HUES64 (cell line): ENCODE results near the gene SPATS2.

Experiments
- H3K27ac ChIP-seq: 2 replicates; pipeline ENCODE4 v1.7.0; 2013; ENCODE audit warnings: low read depth, low read length, inconsistent platforms
- H3K27me3 ChIP-seq: 2 replicates; pipeline ENCODE4 v1.6.1; 2013; ENCODE audit warnings: mild to moderate bottlenecking, low read length; ENCODE audit not compliant: insufficient read depth
- H3K36me3 ChIP-seq: 2 replicates; pipeline ENCODE4 v1.6.1; 2013; ENCODE audit warnings: mild to moderate bottlenecking, low read length; ENCODE audit not compliant: insufficient read depth
- H3K4me1 ChIP-seq: 2 replicates; pipeline ENCODE4 v1.6.1; 2013; ENCODE audit warnings: mild to moderate bottlenecking, low read length, moderate library complexity; ENCODE audit not compliant: insufficient read depth
- H3K4me3 ChIP-seq: 2 replicates; pipeline ENCODE4 v1.5.1; 2013; ENCODE audit warnings: mild to moderate bottlenecking, low read length, moderate library complexity
- H3K9ac ChIP-seq: 2 replicates; pipeline ENCODE4 v1.6.1; 2013; ENCODE audit warnings: mild to moderate bottlenecking, low read depth, low read length
- H3K9me3 ChIP-seq: 2 replicates; pipeline ENCODE4 v1.6.1; 2013; ENCODE audit warnings: low read depth, low read length; ENCODE audit not compliant: insufficient read depth
- WGBS: fragments of 150-250, 120-280 bp; methylation state at CpG from one replicate; pipeline ENCODE4 v1.1.7; 2013; ENCODE audit warnings: missing lambda C conversion rate; 5-methylcytosine and 5-hydroxymethylcytosine counted together

Gene SPATS2

DNA sequence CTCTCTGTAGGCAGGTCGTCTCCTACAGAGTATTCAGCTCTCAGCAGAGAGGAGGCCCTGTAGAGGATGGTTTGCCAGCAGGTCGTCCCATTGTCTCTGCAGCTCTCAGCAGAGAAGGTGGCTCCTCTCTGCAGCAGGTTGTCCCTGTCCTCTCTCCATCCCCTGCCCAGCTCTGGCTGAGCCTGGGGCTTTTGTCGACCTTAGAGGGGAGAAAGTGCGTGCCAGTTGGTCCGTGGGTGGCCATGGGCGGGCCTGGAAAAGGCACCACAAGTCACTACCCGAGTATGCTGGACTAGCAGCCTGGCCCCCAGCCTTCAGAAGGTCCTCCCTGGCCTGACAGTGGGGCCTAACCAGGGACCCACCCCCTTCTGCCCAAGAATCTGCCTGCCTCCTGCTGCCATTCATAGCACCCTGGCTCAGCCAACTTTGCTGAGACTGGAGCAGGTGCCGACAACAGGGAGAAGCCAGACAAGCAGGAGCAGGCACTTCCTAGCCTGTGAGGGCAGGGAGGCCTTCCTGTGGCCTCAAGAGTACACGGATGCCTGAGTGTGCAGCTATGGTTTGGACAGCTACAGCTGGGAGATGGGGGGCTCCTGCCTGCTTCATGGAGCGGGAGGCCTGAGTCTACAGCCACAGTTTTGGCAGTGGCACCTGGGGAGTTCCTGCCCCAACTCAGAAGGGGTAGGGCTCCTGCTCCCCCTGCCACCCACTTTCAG is 111.8 kb downstream of the SPATS2 start:
- H3K36me3 ChIP-seq = no peaks in the 10 kb centered on the region
- H3K27ac ChIP-seq = no peak overlapping the region
- WGBS = 66% methylated on average over 10 of the region's 10 CpGs
- peaks cover 40% of the 10 kb centered on the region for H3K4me1 ChIP-seq
- no peaks in the 10 kb centered on the region for H3K27me3 ChIP-seq
- H3K4me3 ChIP-seq = no peak overlapping the region
- H3K9ac ChIP-seq = no peak overlapping the region
- H3K9me3 ChIP-seq = no peaks in the 10 kb centered on the region

DNA sequence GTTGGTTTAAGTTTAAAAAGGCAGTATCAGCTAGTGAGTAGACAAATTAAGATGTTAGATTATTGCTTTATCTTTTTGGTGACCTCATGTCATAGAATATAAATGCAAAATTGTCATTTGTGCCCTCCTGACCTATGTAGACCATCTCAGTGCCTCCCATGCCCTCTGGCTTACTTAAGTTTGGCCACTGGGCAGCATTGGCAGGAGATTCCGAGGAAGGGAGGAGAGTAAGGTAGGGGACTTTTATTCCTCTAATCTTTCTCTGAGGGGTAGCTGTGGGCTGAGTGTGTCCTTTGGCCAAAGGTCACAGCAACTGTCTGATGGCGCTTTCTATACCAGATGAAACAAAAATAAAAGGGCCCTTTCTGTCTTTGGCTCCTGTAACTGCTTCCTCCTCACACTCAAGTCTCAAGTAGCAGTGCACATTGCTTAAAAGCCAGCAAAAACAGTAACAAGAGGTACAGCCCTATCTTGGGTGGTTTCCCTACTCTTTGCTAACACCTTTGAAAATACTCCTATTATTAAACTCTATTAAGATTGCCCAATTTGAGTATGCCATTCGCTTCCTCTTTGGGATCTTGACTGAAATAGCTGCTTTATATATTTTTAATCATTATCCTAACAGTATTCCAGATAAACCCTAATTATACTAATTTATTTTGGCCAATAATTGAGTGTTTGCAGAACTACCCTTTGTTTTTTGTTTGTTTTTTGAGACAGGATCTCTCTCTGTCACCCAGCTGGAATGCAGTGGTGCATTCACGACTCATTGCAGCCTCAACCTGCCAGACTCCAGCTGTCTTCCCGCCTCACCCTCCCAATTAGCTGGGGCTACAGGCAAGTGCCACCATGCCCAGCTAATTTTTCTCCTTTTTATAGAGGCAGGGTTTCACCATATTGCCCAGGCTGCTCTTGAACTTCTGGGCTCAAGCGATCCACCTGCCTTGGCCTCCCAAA is 115.1 kb downstream of the SPATS2 start:
- H3K27me3 ChIP-seq = no peaks in the 10 kb centered on the region
- no peaks in the 10 kb centered on the region; the same call in 1 of the 2 replicates for H3K36me3 ChIP-seq
- 65% methylated on average over 6 of the region's 6 CpGs for WGBS
- no peak overlapping the region for H3K4me3 ChIP-seq
- peaks cover 45% of the 10 kb centered on the region for H3K4me1 ChIP-seq
- no peaks in the 10 kb centered on the region for H3K9me3 ChIP-seq
- H3K27ac ChIP-seq = peak overlapping the region; percentile 62
- peak overlapping the region; percentile 55; the same call in 1 of the 2 replicates for H3K9ac ChIP-seq

DNA sequence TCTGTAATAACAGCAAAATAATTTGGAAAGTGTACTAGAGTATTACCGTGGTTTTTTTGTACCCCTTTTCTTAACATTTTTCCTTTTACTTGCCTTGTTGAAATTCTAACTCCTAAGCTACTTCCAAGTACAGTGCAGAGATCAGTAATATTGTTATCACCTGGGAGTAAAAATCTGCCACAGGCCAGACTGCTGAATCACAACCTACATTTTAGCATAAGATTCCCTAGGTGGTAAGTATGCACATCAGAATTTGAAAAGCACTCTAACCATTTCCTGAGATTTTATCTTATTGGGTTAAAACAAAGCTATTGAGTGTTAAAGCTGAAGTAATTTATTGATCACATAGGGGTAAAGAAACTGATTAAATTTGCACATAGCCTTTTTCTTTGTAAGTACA is 116.4 kb downstream of the SPATS2 start:
- H3K27ac ChIP-seq = peak overlapping the region; percentile 62
- peaks cover 3% of the 10 kb centered on the region; the same call in 1 of the 2 replicates for H3K36me3 ChIP-seq
- no peak overlapping the region for H3K4me3 ChIP-seq
- no peaks in the 10 kb centered on the region for H3K27me3 ChIP-seq
- WGBS = no CpG with 5 or more reads among the region's 1 CpG
- H3K4me1 ChIP-seq = peaks cover 41% of the 10 kb centered on the region
- peak overlapping the region; percentile 19; the same call in 1 of the 2 replicates for H3K9ac ChIP-seq
- H3K9me3 ChIP-seq = no peaks in the 10 kb centered on the region

DNA sequence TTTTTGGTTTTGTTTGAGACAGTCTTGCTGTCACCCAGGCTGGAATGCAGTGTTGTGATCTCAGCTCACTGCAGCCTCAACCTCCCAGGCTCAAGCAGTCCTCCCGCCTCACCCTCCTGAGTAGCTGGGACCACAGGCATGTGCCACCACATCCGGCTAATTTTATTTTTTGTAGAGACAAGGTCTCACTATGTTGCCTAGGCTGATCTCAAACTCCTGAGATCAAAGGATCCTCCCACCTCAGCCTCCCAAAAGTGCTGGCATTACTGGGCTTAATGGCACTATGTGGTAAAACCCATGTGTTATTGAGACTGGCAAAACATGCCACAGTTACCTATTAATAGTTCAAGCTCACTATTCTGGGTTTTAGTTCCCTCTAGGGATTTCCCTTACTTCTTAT is 120.3 kb downstream of the SPATS2 start:
- no peak overlapping the region for H3K27ac ChIP-seq

DNA sequence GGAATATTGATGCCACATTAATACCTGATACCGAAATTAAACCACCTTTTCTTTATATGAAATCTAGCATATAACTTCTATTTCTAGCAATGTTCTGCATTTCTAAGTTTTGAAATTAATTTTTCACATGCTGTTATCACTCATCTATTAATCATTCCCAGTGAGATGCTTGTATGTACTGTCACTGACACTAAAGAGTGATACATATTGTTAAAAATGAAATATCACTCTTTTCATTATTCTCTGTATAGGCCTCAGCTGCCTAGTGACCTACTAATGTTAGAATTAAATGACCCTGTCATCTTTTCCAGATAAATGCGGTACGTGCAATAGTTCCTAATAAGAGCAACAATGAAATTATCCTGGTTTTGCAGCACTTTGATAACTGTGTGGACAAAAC is 121.9 kb downstream of the SPATS2 start:
- H3K27me3 ChIP-seq = no peaks in the 10 kb centered on the region
- H3K36me3 ChIP-seq = peaks cover 3% of the 10 kb centered on the region; the same call in 1 of the 2 replicates
- no peaks in the 10 kb centered on the region for H3K9me3 ChIP-seq
- peaks cover 24% of the 10 kb centered on the region for H3K4me1 ChIP-seq
- no peak overlapping the region; the same call in 1 of the 2 replicates for H3K27ac ChIP-seq
- no peak overlapping the region for H3K9ac ChIP-seq
- WGBS = 99% methylated on average over 3 of the region's 3 CpGs
- H3K4me3 ChIP-seq = no peak overlapping the region

More for the DNA sequence above, 120.3 kb downstream of the SPATS2 start:
- peaks cover 3% of the 10 kb centered on the region; the same call in 1 of the 2 replicates for H3K36me3 ChIP-seq
- H3K9ac ChIP-seq = no peak overlapping the region
- no peaks in the 10 kb centered on the region for H3K27me3 ChIP-seq
- no peak overlapping the region for H3K4me3 ChIP-seq
- 91% methylated on average over 2 of the region's 2 CpGs for WGBS
- peaks cover 39% of the 10 kb centered on the region for H3K4me1 ChIP-seq
- H3K9me3 ChIP-seq = no peaks in the 10 kb centered on the region

DNA sequence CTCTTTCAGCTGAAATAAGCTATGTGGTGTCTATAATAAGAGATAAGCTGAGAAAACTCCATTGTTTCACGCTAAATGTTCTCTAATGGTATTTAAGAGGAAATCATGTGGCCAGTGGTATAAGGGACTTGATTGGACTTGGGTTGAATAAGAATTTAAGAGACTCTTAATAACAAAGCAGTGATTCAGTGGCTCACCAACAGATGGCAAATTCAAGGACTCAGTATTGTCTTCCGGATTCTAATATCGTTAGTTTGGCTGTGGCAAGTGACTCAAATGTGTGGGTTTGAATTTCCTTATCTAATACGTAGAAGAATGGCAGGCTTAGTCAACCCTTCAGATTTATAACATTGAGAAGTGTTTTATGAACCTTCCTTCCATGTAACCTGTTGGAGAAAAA is 122.5 kb downstream of the SPATS2 start:
- Histone ChIP-seq H3K9ac (no peak overlapping the region), H3K4me3 (no peak overlapping the region), H3K9me3 (no peaks in the 10 kb centered on the region), H3K36me3 (peaks cover 6% of the 10 kb centered on the region), H3K4me1 (peaks cover 18% of the 10 kb centered on the region), H3K27me3 (no peaks in the 10 kb centered on the region), H3K27ac (peak overlapping the region; percentile 29; the same call in 1 of the 2 replicates)
- WGBS = 78% methylated on average over 4 of the region's 4 CpGs

DNA sequence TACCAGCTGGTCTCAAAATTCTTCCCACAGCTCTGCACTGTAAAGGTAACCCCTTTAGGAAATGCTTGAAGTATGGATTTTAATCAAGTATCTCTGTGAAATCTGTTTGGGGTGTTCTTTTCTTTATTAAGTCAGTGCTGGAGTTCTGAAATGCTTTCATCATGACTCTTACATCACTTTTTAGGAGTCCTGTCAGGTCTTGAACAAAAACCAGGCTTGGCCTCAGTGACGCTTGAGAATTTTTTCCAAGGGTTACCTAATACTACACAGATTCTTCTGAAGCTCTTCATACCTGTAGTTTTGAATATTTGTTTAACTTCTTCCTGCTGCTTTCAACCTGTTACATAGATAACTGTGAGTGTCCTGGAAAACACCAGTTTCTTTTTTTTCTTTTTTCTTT is 124.6 kb downstream of the SPATS2 start:
- H3K27me3 ChIP-seq = no peaks in the 10 kb centered on the region
- WGBS = 78% methylated on average over 1 of the region's 1 CpG
- H3K9ac ChIP-seq = no peak overlapping the region
- H3K9me3 ChIP-seq = no peaks in the 10 kb centered on the region
- peaks cover 16% of the 10 kb centered on the region for H3K36me3 ChIP-seq
- no peak overlapping the region for H3K27ac ChIP-seq
- no peak overlapping the region for H3K4me3 ChIP-seq
- peaks cover 16% of the 10 kb centered on the region for H3K4me1 ChIP-seq

DNA sequence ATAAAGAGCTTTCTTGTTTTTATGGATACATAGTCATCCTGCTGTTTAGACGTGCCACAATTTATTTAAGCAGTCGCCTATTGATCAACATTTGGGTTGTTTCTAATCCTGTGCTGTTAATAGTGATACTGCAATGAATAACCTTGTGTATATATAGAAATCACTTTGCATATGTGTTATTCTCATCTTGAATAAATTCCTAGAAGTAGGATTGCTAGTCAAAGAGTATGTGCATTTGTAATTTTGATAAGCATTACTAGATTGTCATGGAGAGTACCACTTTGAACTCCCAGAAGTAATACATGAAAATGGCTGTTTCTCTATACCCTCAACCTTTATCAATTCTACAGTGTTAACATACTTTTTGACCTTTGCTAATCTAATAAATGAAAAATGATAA is 126.6 kb downstream of the SPATS2 start:
- Histone ChIP-seq H3K27ac (no peak overlapping the region), H3K9me3 (no peaks in the 10 kb centered on the region), H3K36me3 (peaks cover 15% of the 10 kb centered on the region), H3K4me1 (peaks cover 16% of the 10 kb centered on the region), H3K27me3 (no peaks in the 10 kb centered on the region), H3K9ac (no peak overlapping the region), H3K4me3 (no peak overlapping the region)
- 100% methylated on average over 2 of the region's 2 CpGs for WGBS

DNA sequence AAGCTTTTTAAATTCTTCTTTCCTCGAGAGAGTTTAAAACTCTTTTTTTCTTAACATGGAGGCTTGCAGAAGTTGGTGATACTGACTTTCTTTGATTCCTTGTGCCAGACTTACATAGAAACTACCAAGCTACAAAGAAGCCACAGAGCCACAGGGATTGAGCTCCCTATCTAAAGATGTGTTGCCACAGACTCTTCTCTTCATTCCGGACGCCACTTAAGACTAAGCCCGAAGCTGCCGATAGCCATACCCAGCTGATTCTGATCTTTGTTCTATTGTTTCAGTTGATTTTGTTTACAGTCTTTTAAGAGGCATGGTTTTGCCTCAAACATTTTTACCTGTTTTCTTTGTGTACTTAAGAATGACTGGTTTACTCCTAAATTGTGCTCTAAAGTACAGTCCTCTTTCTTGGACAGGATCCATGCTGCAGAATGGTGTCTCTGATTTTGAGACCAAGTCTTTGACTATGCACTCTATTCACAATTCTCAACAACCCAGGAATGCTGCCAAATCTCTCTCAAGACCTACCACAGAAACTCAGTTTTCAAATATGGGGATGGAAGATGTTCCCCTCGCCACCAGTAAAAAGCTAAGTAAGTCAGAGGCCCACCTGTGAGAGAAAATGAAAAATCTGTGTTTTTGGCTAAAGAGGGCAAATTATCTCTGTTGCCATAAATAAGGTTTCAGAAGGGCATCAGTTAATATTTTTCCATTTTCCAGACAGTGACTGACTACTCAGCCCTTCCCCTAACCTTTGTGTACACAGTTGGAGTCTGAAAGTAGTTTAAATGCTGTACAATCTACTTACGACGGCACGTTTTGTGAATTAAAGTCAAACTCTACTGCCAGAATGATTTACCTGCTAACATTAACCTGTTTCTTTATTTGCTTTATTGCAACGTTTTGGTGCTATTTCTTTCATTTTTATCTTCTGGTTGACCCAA is 129.4 kb downstream of the SPATS2 start:
- Histone ChIP-seq H3K27ac (no peak overlapping the region), H3K36me3 (peaks cover 32% of the 10 kb centered on the region), H3K9ac (no peak overlapping the region), H3K4me1 (no peaks in the 10 kb centered on the region), H3K27me3 (no peaks in the 10 kb centered on the region), H3K9me3 (no peaks in the 10 kb centered on the region), H3K4me3 (no peak overlapping the region)
- 90% methylated on average over 10 of the region's 10 CpGs for WGBS

DNA sequence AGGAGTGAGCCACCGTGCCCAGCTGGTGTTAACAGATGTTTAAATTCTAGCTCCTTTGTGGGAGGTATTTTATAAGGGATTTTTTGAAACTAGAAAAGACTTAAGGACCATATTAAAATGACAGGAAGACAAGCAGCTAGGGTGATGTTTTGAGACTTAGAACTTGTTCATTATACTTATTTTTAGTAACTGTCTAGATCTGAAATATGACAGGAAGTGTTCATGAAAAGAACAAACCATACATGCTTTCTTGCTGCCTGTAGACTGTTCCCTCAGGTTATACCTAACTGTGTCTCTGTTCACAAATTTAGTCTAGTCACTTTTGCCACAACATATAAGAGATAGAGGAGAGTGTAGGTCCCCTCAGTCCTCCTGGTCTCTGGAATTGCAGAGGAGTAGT is 134.6 kb downstream of the SPATS2 start:
- Histone ChIP-seq H3K9ac (no peak overlapping the region), H3K36me3 (peaks cover 39% of the 10 kb centered on the region), H3K27ac (no peak overlapping the region), H3K9me3 (no peaks in the 10 kb centered on the region), H3K4me3 (no peak overlapping the region), H3K4me1 (no peaks in the 10 kb centered on the region), H3K27me3 (no peaks in the 10 kb centered on the region)
- 92% methylated on average over 1 of the region's 1 CpG for WGBS
